Islet precursor cell (in vitro differentiated cells): ENCODE data around the gene ZNF175.
"Not testable (repeated sequence)": the region's sequence is repeated elsewhere in the genome, so short reads cannot be mapped to it uniquely, and the experiment has no call there.

Experiments used
- DNase-seq: peaks from one replicate; pipeline ENCODE4 v3.0.0-alpha.2; 2018

The ZNF175 gene

DNA sequence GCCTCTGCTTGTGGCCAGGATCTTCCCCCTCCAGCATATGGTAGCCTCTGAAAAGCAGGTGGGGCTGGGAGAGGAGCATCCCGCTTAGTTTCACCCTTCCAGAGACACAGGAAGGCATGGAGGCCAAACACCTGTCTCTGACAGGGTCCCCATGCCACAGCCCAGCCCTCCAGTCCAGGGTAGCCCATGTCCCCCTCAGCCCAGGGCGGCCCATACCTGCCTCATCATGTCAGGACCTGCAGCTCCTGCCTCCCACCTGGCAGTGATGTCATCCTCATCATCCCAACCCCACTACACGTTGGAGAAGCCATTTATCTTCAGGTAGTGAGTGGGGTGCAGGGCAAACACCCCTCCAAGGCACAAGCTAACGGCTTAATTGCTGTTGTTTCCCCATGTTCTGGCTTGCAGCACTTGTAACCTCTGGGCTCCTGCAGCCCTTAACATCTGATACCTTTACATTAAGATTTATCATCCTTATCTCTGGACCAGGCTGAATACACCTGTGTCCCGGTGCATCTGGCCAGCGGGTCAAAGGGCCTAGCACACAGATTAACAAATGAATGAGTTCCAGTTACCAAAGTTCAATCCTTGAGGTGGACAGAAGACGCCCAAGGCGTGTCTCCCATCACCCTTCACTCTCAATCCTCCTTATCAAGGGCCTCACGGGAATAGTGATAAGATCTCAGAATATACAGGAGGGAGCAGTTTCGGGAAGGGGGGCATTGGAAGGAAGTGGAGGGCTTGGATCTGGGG, 22.2 kb downstream of the ZNF175 start:
- no peak for DNase-seq

DNA sequence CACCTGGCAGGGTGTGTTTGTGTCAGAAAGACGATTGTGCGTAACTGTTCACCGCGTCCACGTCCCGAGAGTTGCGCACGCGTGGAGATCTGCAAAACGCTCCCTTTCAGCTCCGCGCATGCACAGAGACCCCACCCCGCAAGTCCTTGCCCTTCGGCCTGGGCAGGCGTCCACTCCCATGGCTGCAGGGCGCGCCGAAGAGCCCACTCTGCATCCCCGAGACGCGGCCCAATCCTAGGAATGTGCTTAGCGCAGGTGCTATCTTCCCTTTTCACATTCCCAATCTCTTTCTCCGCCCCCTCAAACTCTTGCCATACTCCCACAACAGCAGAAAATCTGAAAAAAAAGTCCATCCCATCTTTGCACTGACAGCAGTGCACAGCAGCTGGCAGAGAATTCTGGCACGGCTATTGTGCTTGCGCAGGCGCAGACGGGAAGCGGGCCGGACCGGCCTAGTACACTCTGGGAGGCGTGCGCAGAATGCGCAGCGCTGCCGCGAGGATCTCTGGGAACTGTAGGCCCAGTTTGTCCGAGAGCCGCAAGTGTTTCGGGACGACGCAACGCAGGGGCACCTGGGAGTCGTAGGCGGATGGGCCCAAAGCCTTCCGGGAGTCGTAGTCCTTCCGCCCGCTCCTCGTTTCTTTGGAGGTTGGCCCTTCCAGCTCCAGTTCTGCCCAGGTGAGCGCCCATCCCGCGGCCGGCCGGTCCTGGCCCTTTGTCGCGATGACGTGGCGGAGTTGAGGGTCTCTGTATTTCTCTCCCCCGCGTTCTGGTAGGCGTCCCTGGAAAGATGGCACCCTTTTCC, 23.1 kb downstream of the ZNF175 start:
- DNase-seq: peak; percentile 96

DNA sequence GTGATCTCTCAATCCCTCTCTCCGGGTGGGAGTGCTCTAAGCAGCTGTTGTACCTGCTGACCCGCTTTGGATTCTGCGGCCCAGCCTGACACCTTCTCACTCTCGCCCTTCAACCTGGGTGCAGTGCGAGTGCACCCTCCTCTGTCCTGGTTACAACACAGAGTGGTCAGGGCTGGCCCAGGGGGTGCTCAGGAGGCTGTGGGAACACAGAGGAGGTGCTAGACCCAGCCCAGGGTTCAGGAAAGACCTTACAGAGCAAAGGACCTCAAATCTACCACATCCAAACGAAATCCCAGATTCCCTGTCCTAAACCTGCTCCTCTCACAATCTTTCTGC, 23.7 kb downstream of the ZNF175 start:
- DNase-seq: no peak

DNA sequence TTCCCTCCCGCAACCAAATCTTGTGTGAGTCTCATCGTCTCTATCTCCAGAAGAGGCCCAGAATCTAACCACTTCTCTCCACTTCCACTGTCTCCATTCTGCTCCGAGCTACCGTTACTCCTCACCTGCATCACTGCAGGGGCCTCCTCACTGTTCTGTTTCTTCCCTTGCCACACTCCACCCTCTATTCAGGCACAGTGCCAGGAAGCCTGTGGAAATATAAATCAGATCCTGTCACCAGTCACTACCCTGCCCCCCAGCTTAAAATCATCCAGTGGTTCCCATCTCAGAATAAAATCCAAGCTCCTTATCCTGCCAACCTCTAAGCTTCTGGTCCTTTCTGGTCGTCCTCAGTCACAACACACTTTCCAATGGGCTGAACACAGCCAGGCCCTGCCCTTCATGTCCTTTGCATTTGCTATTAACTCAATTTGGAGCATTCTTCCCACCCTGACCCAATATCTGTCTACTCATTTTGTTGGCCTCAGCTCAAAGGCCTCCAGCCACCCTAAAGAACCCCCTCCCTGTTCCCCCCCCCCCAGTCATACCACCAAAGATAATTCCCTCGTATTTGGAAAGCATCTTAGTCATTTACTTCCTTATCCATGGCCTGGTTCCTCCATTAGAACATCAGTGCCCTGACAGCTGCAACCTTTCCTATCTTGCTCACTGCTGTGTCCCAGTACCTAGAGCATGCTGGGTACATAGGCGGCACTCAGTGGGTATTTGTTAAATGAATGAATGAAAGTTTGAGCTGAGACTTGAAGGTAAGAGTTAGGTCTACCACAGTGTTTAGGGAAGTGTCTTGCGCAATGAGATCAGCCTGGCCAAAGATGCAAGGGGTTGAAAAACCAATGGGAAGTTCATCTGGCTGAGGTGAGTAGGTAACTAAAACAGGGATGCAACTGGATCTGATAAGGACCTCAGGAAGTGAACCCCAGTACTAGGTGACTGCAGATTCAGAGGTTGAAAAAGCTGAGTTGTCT, 24.4 kb downstream of the ZNF175 start:
- DNase-seq: no peak

DNA sequence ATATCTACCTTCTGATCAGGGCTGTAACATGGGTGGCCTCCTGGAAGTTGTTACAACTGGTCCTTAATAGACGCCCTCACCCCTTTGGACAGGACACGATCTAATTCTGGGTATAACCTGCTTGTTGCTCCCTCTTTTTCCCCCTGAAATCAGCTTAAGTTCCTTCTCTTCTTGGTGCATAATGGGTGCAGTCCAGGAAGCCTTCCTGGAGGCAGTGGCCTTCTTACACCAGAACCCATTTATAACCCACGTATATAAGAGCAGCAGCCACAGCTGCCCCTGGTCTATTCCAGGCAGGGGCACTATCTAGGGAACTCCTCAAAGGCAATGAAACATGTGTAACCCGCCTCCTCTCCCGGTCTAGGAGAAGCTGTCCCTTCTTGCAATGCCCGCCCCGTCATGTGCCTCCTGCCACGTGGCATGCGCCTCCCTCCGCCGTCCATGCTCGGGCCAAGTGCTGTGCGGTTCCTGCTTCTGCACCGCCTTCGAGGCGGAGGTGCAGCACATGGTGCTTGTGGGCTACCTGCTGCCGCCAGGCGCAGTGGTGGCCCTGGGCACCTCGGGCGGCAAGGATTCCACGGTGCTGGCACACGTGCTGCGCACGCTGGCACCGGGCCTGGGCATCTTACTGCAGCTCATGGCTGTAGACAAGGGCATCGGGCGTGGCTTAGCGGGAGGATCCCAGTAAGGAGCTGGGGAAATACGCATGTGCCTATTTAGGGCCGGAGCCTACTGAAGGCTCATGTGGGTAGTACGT, 27.3 kb downstream of the ZNF175 start:
- no peak for DNase-seq

DNA sequence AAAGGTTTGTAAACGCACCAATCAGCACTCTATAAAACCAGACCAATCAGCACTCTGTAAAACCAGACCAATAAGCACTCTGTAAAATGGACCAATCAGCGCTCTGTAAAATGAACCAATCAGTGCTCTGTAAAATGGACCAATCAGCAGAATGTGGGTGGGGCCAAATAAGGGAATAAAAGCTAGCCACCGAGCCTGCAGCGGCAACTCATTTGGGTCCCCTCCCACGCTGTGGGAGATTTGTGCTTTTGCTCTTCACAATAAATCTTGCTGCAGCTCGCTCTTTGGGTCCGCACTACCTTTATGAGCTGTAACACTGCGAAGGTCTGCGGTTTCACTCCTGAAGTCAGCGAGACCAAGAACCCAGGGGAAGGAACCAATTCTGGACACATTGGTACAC, 28.0 kb downstream of the ZNF175 start:
- no peak for DNase-seq

DNA sequence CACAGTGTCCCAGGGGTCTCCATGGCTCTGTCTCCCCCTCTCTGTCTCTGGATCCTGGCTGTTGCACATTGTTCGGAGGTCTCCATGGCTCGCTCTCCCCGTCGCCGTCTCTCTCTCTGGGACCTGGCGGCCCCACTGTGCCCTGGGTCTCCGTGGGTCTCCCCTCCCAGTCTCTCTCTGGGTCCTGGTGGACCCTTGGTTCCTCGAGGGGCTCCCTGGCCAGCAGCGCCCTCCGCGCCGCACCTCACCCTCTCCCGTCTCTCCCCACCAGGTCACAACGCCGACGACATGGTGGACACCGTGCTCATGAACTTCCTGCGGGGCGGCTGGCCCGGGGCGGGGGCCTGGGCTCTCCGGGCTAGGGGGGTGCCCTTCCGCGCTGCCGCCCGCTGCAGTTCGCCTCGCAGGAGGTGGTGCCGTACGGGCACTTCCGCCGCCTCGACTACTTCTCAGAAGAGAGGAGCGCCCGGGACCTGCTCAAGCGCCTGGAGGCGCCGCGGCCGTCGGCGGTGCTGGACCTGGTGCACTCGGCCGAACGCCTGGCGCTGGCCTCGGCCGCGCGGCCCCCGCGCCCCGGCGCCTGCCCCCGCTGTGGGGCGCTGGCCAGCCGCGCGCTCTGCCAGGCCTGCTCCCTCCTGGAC, 30.0 kb downstream of the ZNF175 start:
- DNase-seq: no peak

DNA sequence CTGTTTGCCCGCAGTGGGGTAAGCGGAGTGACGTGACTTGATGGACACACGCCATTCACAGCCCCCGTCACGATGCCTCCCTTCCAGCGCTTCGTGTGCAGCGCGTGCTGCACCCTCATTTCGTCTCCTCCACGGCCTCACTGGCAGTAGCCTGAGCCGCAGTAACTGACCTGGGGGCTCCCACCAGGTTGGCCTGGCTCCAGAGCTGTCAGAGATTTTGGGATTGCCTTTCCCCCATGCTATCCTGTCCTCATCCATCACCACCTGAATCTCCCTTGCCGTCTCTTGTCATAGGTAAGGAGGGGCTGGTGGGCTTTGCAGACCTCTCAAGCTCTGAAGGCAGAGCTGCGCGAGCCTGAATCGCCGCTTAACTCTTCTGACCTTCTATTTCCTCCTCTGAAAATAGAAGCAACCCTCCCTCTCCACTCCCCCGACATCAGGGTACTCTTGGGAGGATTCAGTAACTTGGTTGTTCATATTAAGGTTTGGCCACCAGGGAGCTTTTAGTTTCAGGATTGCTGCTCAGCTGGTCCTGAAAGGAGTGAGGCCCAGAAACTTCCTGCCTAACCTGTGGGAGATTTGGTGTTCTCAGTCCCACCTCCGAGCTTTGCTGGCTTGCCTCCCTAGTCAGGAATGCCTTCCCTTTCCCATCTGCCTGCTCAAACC, 31.2 kb downstream of the ZNF175 start:
- no peak for DNase-seq

DNA sequence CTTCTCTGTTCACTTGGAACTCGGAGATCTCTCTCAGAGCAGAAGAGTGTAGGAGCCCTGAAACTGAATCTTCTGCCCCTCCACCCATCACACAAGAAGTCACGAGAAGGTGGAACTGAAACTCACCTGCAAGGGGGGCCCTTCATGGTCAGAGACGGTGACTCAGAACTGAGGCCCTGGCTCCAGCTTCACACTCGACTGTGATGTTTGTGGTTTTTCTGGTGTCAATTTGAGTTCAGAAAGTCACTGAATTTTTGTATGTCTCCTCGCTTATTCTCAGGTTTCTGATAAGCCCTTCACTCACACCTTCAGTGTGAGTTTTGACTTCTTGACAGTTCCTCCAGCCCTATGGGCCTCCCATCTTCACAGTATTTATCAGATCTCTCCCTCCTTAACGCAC, 36.0 kb downstream of the ZNF175 start:
- DNase-seq: no peak

DNA sequence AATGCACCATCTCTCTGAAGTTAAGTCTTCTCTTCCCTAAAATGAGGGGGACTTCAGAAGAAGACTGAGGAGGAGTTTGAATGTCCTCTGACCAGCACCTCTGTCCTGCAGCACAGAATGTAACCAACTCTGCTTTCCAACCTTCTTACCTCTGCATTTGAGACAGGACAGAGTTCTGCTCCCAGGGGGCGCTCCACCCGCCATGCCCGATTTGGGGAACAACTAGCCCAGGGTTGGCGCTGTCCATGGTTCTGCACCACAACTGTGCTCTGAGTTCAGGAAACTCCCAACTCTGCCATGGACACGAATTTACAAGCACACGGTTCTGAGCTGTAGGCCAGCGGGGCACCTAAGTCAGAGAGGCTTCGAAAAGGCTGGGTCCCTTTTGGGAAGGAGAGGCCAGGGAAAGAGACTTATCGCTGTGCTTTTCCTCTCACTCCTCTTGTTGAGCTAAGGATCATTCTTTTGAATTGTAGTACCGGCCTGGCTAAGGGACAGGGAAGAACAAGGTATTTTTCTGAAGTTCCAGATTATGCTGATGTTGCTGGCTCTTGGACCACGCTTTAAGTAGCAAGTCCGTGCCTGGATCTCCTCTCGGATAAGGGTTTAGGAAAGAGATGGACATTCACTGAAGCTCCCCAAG, 37.0 kb downstream of the ZNF175 start:
- DNase-seq: peak; percentile 86

DNA sequence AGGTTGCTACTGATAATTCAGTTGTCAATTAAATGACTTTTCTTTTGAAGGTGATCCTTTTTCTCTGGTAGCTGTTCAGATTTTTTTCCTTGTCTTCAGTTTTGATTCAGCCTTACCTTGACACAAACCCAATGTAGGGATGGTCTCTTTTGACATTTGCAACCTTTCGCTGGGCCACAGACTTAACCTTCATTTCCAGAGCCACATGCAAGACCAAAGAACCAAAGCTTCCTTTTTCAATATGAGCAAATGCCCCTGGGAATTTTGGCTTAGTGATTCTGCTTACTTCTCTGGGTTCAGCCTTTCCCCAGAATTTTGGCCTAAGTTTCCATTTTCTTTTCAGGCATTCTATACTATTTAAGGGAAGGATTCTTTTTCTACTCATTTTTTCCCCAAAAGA, 39.5 kb downstream of the ZNF175 start:
- DNase-seq: no peak

DNA sequence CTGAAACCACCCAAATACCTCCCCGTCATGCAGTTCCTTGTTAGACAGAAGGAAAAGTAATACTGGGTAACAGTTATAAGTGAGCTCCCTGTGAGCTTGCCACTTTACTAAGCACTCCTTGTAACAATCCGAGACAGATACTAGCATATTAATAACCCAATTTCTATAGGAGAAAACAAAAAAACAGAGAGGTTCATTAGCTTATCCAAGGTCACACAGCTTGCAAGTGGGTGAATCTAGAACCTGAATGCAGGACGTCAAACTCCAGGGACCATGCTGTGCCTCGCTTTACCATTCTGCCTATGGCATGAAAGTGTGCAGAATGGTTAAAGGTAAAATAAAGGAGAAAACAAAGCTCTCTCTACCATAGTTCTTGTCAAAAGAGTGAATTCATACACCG, 43.7 kb downstream of the ZNF175 start:
- DNase-seq: no peak

DNA sequence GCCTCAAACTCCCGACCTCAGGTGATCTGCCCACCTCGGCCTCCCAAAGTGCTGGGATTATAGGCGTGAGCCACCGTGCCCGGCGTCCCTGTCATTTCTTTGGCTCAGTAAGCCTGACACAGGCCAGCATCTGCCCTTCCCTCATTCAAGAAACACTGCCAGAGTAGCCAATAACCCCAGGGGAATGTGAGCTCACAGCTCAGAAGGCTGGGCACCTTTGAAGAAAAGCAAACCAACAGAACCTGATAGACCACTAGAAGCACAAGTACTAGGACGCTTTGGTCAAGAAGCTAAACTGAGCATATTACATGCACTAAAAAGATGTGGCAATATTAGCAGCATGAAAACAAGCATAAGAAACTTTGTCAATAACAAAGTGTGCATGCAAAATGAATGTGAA, 44.9 kb downstream of the ZNF175 start:
- DNase-seq: no peak

DNA sequence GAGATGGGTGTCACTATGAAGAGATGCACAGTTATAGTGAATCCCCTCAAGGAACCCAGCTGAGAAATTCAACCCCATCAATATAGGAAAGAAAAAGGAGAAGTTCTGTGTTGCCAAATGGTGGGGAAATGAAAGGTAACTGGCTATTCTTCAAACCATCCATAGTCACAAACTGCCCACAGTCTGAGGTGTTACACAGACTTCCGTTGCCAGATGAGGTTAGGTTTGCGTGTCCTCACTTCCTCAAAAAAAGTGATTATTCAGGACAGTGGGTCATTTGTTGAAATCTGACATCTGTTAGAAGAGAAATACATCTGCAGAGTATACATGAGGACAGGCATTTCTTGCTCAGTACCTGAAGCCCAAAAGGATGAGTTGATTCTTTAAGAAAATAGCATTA, 50.1 kb downstream of the ZNF175 start:
- DNase-seq: no peak

DNA sequence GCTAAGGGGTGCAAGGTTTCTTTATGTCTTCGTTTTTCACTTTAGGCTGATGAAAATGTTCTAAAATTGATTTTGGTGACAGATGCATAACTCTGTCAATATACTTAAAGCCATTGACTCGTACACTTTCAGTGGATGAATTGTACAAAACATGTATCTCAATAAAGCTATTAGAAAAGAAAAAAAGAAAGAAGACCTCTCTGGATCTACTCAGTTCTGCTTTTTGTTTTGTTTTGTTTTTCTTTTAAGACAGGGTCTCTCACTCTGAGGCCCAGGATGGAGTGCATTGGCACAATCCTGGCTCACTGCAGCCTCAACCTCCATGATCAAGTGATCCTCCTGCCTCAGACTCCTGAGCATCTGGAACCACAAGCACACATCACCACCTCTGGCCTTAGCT, 55.6 kb downstream of the ZNF175 start:
- DNase-seq: no peak

DNA sequence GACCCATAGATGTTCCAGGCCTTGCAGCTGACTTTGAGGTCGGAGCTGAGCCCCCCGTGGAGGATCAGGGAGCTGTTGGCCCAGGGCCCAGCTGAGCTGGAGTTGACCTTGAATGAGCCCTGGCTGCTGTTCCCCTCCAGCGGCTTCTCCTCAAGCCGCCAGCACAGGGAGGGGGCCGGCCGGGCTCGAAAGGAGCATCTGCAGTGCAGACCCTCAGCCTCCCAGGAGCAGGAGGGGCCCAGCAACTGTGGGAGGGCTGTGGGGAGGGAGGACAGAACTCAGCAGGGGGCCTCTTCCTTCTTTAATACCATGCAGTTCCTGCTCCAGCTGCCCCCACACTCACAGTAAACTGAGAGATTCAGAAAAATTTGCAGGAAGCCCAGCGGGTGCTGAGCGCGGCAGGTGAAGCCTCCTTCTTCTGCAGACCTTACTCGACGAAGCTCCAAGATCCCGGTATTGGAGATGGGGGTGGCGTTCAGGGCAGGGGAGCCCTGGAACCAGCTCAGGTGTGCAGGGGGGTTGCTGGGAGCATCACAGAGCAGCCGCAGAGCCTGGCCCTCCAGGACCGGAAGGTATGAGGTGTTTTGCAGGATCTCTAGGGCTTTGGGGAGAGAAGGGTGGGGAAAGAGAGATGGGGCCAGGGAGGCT, 56.5 kb downstream of the ZNF175 start:
- DNase-seq: no peak

DNA sequence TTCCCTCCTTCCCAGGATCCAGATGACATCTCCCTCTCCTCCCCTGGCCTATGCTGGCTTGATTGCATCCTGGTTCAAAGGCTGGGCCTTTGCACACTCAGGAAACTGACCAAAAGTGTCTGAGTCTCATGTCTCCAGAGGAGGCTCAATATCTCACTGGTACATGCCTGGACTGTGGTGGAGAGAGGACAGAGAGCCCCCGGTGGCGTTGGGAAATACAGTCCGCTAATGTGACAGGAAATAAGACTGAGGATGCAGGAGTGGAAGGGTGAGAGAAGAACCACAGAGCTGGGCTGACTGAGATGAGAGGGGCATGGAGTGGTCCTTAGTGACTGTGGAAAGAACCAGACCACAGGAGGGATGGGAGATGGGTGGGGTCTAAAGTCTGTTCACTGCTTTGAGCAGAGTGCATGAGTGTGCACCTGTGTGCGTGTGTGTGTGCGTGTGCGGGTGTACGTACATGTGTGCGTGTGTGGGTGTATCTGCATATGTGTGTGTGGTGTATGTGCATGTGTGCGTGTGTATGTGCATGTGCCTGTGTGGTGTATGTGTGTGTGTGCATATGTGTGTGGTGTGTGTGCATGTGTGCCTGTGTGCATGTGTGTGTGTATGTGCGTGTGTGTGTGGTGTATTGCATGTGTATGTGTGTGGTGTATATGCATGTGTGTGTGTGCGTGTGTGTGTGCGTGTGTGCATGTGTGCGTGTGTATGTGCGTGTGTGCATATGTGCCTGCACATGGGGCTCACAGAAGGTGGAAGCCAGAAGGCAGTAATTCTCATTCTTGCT, 57.3 kb downstream of the ZNF175 start:
- DNase-seq: no peak

DNA sequence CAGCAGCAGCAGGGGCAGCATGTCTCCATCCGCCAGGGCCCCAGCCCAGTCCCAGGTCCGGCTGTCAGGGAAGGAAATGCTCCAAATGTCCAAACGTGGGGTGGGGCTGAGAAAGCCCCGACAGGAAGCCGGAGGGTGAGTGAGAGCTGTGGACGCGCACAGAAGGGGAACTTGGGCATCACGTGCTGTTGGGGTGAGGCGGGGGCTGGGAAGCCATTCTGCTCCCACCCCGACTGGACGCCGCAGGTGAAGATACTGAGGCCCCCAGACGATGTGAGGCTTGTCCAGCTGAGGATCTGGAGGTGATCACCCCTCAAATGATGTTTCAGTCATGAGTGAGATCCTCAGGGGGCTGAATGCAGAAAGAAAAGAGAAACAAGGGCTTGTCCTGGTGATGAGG, 59.2 kb downstream of the ZNF175 start, which contains the start of gene SIGLEC5:
TSS of gene SIGLEC5 (minus strand) at position 87 of the 400 bp plus-strand sequence. CDS start at position 21, 66 bp downstream.
- not testable (repeated sequence) for DNase-seq

DNA sequence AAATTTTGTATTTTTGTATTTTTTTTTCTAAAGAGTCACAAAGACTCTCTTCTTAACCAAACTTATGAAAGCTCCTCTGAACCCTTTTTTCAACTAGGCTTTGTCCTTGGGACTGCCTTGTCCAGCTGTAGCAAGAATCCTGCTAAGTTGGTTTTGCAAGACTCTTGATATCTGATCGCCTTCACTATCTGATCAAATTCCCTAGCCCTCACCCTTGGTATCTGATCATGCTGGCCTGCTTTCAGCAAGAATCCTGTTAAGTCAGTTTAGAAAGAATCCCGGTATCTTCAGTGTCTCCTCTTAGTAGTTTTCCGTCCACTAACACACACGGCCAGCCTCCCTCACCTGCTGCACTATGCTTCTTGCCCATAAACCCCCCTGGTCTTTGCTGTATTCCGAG, 61.0 kb downstream of the ZNF175 start:
- DNase-seq: no peak
